ENCODE data around the gene SYDE2. TPM values are rescaled to one million over a fixed set of nuclear protein-coding genes. Genes with fewer than 3 reads are reported as not detected.
"Not testable (repeated sequence)": the region's sequence is repeated elsewhere in the genome, so short reads cannot be mapped to it uniquely, and the experiment has no call there.

Gene SYDE2
- total RNA-seq, 3 donors from 2014 or later (not counting 1 experiment from before 2014, with no cell fraction given) = 0.11 to 0.35 TPM; not detected in 1

DNA sequence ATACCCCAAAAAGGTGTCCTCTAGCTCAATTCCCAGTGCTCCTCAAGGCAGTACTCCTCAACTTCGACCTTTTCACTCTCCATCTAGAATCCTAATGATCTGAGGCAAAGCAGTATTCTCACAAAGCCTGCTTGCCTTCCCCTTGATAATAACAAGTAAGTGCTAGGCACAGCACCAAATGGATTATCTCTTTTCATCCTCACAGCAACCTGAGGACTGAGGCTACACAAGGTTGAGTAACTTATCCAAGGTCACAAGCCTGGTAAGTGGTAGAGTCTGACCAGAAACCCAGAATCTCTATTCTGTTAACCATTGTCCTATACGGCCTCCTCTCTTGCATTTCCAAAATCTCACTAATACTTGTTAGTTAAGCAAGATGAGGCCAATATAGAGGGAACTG is 5.1 kb downstream of the SYDE2 start:
- Histone ChIP-seq H3K27ac (ENCODE audit: low read length) (no peak overlapping the region), H3K9me3 (ENCODE audit: control insufficient read depth, insufficient read depth, low read length) (no peaks in the 10 kb centered on the region), H3K27me3 (ENCODE audit: control insufficient read depth, insufficient read depth, low read length) (peaks cover 4% of the 10 kb centered on the region), H3K4me1 (ENCODE audit: control insufficient read depth, insufficient read depth, low read length) (peaks cover 5% of the 10 kb centered on the region), H3K4me3 (ENCODE audit: low read length) (no peak overlapping the region), H3K36me3 (ENCODE audit: control insufficient read depth, insufficient read depth, low read length) (no peaks in the 10 kb centered on the region)
- WGBS (ENCODE audit: insufficient coverage) = 67% methylated on average over 1 of the region's 2 CpGs
- Mint-ChIP-seq H3K4me3 (no peak overlapping the region), H3K27me3 (ENCODE audit: low read depth in 2 of 2) (peaks cover 17 to 22% of the 10 kb centered on the region in 2 donors), H3K27ac (no peak overlapping the region), H3K9me3 (no peaks in the 10 kb centered on the region), H3K36me3 (no peaks in the 10 kb centered on the region), H3K4me1 (peaks cover 0 to 6% of the 10 kb centered on the region in 2 donors)
- ATAC-seq (no peak), DNase-seq (no peak)
- intact Hi-C loops (cut with micrococcal nuclease) = no loop called here
- TF ChIP-seq, protein P1, sequence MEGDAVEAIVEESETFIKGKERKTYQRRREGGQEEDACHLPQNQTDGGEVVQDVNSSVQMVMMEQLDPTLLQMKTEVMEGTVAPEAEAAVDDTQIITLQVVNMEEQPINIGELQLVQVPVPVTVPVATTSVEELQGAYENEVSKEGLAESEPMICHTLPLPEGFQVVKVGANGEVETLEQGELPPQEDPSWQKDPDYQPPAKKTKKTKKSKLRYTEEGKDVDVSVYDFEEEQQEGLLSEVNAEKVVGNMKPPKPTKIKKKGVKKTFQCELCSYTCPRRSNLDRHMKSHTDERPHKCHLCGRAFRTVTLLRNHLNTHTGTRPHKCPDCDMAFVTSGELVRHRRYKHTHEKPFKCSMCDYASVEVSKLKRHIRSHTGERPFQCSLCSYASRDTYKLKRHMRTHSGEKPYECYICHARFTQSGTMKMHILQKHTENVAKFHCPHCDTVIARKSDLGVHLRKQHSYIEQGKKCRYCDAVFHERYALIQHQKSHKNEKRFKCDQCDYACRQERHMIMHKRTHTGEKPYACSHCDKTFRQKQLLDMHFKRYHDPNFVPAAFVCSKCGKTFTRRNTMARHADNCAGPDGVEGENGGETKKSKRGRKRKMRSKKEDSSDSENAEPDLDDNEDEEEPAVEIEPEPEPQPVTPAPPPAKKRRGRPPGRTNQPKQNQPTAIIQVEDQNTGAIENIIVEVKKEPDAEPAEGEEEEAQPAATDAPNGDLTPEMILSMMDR (IDR thresholded peaks at IDR 0.05) = no peak

DNA sequence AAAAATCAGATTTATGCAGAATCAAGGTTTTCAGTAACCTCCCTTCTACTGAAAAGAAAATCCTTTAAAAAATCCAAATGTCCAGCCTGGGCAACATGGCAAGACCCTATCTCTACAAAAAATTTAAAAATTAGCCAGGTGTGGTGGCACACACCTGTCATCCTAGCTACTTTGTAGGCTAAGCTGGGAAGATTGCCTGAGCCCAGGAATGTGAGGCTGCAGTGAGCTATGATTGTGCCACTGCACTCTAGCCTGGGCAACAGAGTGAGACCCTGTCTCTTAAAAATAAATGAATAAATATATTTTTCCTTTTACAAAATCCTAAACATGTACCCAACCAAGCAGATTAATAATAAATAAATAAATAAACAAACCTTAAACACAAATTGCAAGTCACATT is 8.7 kb downstream of the SYDE2 start:
- H3K9me3 Mint-ChIP-seq; H3K27me3 ChIP-seq (ENCODE audit: control insufficient read depth, insufficient read depth, low read length); H3K4me3 Mint-ChIP-seq; H3K27ac Mint-ChIP-seq; H3K27me3 Mint-ChIP-seq (ENCODE audit: low read depth in 2 of 2); H3K4me1 ChIP-seq (ENCODE audit: control insufficient read depth, insufficient read depth, low read length); H3K36me3 ChIP-seq (ENCODE audit: control insufficient read depth, insufficient read depth, low read length); H3K4me1 Mint-ChIP-seq; H3K27ac ChIP-seq (ENCODE audit: low read length); DNase-seq; H3K9me3 ChIP-seq (ENCODE audit: control insufficient read depth, insufficient read depth, low read length); H3K4me3 ChIP-seq (ENCODE audit: low read length); H3K36me3 Mint-ChIP-seq; ATAC-seq; intact Hi-C loops (cut with micrococcal nuclease): not testable (repeated sequence)

DNA sequence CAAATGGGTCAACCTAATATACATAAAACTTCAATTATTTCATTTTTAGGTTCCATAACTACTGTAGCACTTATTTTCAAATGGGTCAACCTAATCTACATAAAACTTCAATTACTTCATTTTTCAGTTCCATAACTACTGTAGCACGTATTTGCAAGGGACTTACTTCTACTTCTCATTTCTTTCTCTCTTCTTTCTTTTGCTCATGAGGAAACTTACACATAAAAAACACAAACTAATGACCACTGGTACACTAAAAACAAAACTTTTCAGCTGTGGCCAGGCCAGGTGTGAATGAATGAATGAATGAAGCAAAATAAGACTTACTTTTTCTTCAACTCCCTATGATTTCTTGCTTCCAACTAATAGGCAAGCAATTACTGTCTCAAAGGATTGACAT is 11.7 kb downstream of the SYDE2 start:
- no peak for ATAC-seq
- no peak overlapping the region for H3K27ac ChIP-seq (ENCODE audit: low read length)
- DNase-seq = no peak
- Mint-ChIP-seq H3K27me3 (ENCODE audit: low read depth in 2 of 2) (peaks cover 5 to 7% of the 10 kb centered on the region in 2 donors), H3K4me3 (no peak overlapping the region), H3K9me3 (peaks cover 0 to 2% of the 10 kb centered on the region in 2 donors), H3K27ac (no peak overlapping the region), H3K36me3 (no peaks in the 10 kb centered on the region), H3K4me1 (no peaks in the 10 kb centered on the region)
- WGBS (ENCODE audit: insufficient coverage) = 82% methylated on average over 1 of the region's 1 CpG
- H3K9me3 ChIP-seq (ENCODE audit: control insufficient read depth, insufficient read depth, low read length) = no peaks in the 10 kb centered on the region
- TF ChIP-seq, protein P1 (IDR thresholded peaks at IDR 0.05) = no peak
- intact Hi-C loops (cut with micrococcal nuclease) = no loop called here
- H3K36me3 ChIP-seq (ENCODE audit: control insufficient read depth, insufficient read depth, low read length) = no peaks in the 10 kb centered on the region
- H3K27me3 ChIP-seq (ENCODE audit: control insufficient read depth, insufficient read depth, low read length) = no peaks in the 10 kb centered on the region
- no peak overlapping the region for H3K4me3 ChIP-seq (ENCODE audit: low read length)
- no peaks in the 10 kb centered on the region for H3K4me1 ChIP-seq (ENCODE audit: control insufficient read depth, insufficient read depth, low read length)

DNA sequence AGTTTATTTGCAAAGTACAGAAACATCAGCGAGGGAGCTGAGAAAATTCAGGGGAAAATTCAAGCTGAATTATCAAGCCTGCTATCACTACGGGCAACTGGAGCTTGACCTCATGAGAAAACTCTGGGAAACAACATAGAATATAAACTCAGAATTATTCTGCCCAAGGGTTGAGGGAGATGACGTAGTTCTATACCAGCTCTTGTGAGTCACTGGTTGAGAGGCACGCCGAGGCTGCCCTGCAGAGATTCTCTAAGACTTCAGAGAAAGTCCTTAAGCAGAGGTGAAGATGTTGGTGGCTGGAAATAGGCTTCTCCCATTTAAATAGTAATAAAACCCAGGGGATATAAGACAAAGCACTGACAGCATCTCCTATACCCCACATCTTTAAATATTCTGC is 12.3 kb downstream of the SYDE2 start:
- Mint-ChIP-seq H3K27ac (no peak overlapping the region), H3K4me1 (no peaks in the 10 kb centered on the region)

DNA sequence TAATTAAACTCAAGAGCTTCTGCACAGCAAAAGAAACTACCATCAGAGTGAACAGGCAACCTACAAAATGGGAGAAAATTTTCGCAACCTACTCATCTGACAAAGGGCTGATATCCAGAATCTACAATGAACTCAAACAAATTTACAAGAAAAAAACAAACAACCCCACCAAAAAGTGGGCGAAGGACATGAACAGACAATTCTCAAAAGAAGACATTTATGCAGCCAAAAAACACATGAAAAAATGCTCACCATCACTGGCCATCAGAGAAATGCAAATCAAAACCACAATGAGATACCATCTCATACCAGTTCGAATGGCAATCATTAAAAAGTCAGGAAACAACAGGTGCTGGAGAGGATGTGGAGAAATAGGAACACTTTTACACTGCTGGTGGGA is 13.8 kb downstream of the SYDE2 start:
- H3K27ac Mint-ChIP-seq; ATAC-seq; intact Hi-C loops (cut with micrococcal nuclease); H3K4me3 ChIP-seq (ENCODE audit: low read length); H3K9me3 ChIP-seq (ENCODE audit: control insufficient read depth, insufficient read depth, low read length); H3K36me3 ChIP-seq (ENCODE audit: control insufficient read depth, insufficient read depth, low read length); H3K4me3 Mint-ChIP-seq; H3K36me3 Mint-ChIP-seq; H3K27me3 ChIP-seq (ENCODE audit: control insufficient read depth, insufficient read depth, low read length); H3K4me1 Mint-ChIP-seq; H3K27me3 Mint-ChIP-seq (ENCODE audit: low read depth in 2 of 2); DNase-seq; H3K4me1 ChIP-seq (ENCODE audit: control insufficient read depth, insufficient read depth, low read length); H3K27ac ChIP-seq (ENCODE audit: low read length); H3K9me3 Mint-ChIP-seq: not testable (repeated sequence)
- WGBS (ENCODE audit: insufficient coverage) = 60% methylated on average over 1 of the region's 3 CpGs

More for the DNA sequence above, 12.3 kb downstream of the SYDE2 start:
- DNase-seq (no peak), ATAC-seq (no peak)
- Histone ChIP-seq H3K9me3 (ENCODE audit: control insufficient read depth, insufficient read depth, low read length) (no peaks in the 10 kb centered on the region), H3K36me3 (ENCODE audit: control insufficient read depth, insufficient read depth, low read length) (no peaks in the 10 kb centered on the region), H3K4me1 (ENCODE audit: control insufficient read depth, insufficient read depth, low read length) (no peaks in the 10 kb centered on the region), H3K27me3 (ENCODE audit: control insufficient read depth, insufficient read depth, low read length) (no peaks in the 10 kb centered on the region), H3K4me3 (ENCODE audit: low read length) (no peak overlapping the region), H3K27ac (ENCODE audit: low read length) (no peak overlapping the region)
- peaks cover 5 to 9% of the 10 kb centered on the region in 2 donors for H3K27me3 Mint-ChIP-seq (ENCODE audit: low read depth in 2 of 2)
- TF ChIP-seq, protein P1 (IDR thresholded peaks at IDR 0.05) = no peak
- no peaks in the 10 kb centered on the region for H3K36me3 Mint-ChIP-seq
- peaks cover 0 to 2% of the 10 kb centered on the region in 2 donors for H3K9me3 Mint-ChIP-seq
- intact Hi-C loops (cut with micrococcal nuclease) = no loop called here
- H3K4me3 Mint-ChIP-seq = no peak overlapping the region
- WGBS (ENCODE audit: insufficient coverage) = 81% methylated on average over 5 of the region's 5 CpGs
